ENCODE data around the gene YJEFN3.

YJEFN3 gene

GRCh38 chr19:19498255-19498991 is 30.3 kb upstream of the YJEFN3 start:
- no peak for DNase-seq

DNA sequence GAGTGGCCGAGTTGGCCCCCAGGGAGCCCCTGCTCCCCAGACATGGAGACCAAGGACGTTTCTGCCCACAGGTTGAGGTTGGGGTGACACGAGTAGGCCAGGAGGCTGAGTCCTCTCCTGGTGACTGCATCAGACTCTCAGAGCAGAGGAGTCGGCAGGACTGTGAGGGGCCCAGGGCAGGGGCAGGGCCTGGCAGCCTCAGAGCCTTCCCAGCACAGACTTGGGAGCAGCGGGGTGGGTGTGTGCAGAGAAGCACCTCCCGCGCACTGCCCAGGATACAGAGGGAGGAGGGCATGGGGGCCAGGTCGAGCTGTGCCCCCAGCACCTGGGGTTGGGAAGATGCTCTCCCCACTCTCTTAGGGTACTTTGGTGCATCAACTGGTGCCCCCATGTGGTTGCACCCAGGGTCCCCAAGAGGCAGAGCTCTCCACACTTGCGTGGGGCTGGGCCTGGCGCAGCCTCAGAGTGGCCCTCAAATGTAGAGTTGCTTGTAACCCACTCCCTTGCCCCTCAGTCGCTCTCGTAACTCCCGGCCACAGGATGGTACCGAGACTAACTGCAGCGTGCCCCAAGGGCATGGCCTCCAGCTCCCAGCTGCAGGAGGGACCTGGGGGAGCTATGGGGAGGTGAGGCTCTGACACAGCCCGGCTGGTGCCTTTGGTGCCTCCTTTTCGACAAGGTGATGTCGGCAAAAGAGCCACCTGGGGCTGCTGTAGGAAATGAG is 29.3 kb upstream of the YJEFN3 start:
- DNase-seq, result no peak

- no peak for DNase-seq
These were observed 27.6 kb upstream of the YJEFN3 start for GRCh38 chr19:19500975-19501644.

GRCh38 chr19:19501798-19502197 is 26.9 kb upstream of the YJEFN3 start:
- DNase-seq, result no peak

GRCh38 chr19:19502281-19502680 is 26.4 kb upstream of the YJEFN3 start:
- no peak for DNase-seq

GRCh38 chr19:19502808-19503602 is 25.7 kb upstream of the YJEFN3 start:
- DNase-seq, result no peak

DNA sequence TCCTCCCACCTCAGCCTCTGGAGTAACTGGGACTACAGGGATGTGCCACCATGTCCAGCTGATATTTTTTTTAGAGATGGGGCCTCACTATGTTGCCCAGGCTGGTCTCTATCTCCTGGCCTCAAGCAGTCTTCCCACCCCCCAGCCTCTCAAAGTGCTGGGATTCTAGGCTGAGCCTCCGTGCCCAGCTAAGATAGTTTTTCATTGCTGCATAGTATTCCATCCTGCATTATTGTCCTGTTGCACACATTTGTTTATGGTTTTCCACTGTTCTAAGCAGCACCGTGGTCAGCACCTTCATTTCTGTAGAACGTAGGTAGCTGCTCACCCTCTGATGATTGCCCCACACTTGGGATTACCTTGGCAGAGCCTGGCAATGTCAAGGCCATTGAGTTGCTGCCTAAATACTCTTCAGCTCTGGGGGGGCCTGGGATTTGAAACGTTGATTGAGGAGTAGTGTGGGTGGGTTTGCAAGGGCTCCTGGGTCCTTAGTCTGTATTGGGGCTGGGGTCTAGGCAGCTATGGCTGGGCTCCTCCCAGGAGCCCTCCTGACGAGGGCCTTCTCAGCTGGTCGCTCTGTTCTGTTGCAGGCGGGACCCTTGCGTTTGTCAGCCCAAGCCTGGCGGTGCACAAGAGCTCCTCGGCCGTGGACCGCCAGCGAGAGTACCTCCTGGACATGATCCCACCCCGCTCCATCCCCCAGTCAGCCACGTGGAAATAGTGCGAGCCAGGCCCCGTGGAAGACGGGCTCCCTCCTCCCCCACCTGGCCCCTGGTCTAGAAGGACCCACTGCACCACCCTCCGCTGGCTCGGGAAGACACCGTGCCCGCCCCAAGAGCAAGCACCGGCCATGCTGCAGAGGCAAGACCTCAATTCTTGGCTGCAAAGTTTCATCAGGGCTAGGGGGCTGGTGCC is 23.7 kb upstream of the YJEFN3 start:
- DNase-seq, result no peak

GRCh38 chr19:19505669-19506326 is 22.9 kb upstream of the YJEFN3 start:
- no peak for DNase-seq

DNA sequence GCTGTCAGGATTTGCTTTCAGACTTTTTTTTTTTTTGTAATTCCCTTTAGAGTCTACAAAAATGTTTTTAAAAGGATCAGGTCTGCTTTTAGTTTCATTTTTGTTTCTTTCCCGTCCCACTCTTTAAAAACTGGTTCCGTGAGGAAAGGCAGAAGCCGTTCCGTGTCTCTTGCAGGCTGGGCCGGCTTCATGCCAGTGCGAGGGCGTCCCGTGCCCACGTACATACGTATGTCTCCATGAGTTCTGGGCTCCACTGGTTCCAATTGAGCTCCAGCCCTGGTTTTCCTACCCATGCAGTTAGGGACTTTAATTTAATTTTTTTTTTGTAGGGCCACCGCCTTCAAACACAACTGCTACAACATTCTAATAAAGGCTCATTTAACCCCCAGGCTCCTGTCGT is 22.1 kb upstream of the YJEFN3 start:
- no peak for DNase-seq

DNA sequence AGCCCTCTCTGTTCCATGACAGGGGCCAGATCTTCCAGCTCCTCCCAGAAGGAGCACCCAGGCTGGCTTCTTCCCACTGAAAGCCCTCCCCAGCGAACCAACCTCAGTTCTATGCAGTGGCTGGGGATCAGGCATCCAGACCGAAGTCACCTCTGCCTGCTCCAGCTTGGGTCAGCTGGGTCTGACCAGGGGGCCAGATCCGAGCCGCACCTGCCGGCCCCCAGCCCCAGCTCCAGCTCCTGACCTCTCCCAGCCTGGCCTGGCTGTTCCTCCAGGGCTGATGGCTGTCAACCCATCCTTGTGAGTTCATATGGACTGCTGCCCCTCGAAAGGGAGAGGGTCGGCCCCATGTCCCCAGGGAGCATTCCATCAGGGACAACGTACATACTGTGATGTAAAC is 21.4 kb upstream of the YJEFN3 start:
- no peak for DNase-seq

- DNase-seq, result no peak
These were observed 20.5 kb upstream of the YJEFN3 start for GRCh38 chr19:19508217-19508616.

GRCh38 chr19:19510432-19510831 is 18.3 kb upstream of the YJEFN3 start:
- no peak for DNase-seq

DNA sequence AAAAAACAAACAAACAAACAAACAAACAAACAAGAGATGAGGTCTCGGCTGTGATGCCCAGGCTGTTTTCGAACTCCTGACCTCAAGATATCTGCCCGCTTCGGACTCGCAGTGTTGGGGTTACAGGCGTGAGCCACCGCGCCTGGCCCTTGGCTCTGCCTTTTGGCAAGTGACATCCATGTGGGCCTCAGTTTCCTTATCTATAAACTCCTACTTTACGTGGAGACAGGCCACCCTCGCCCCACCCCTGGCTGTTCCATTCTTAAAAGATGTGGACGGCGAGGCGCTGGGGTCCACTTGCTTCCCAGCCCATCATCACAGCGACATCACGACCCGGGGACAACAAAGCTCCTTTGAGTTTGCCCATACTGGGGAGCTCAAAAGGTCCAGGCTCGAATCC is 15.0 kb upstream of the YJEFN3 start:
- DNase-seq, result no peak

DNA sequence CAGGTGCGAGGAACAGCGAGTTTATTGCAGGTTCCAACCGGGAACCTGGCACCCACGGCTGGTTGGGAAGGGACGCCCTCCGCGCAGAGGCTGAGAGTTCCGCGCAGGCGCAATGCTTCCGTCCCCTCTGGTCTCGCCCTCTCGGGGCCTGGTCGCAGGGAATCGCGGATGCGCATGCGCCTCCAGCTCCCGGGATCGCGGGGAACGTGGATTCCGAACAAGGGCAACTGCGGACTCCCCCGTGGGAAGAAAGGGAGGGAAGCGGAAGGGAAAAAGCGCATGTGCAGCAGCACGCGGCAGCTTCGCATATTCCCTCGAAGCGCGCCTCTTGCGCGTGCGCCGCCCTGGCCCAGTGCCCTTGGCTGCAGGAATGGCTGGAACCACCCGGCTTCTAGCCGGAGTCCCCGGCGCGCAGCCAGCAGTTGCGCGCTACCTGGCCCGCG is 14.5 kb upstream of the YJEFN3 start:
- no peak for DNase-seq

- no peak for DNase-seq
These were observed 13.7 kb upstream of the YJEFN3 start, which contains the start of gene TSSK6 for GRCh38 chr19:19514881-19515641. Gene TSSK6 (minus strand): TSS chr19:19515548. CDS start chr19:19515427, 121 bp downstream.

GRCh38 chr19:19515642-19516519 is 12.8 kb upstream of the YJEFN3 start, which contains the start of gene NDUFA13:
Gene NDUFA13 (plus strand): TSS chr19:19516225. CDS start chr19:19516239, 14 bp downstream.
- DNase-seq, result peak; percentile 85 to 92 (median 87)

DNA sequence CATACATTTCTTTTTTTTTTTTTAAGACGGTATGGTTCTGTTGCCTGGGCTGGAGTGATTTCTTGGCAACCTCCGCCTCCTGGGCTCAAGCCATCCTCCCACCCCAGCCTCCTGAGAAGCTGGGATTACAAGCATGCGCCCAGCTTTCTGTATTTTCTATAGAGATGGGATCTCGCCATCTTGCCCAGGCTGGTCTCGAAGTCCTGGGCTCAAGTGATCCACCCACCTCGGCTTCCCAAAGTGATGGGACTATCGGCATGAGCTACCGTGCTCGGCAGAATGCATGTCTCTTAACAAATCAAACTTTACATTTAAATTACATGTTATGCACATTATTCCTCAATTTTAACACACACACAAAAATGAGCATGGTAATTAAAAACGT is 11.5 kb upstream of the YJEFN3 start:
- DNase-seq, result no peak

DNA sequence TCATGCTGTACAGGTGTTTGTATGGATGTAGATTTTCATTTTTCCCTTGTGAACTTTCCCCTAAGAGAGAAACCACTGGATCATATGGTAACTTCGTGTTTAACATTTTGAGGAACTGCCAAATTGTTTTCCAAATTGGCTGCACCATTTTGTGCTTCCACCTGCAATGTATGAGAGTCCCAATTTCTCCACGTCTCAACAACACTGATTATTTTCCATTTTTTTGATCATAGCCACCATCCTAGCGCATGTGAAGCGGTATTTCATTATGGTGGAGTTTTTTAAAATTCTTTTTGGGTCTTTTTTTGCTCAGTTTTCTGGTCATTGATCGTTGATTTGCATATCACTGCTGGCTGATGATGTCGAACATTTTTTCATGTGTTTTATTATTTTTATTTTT is 7.7 kb upstream of the YJEFN3 start:
- DNase-seq, result no peak

DNA sequence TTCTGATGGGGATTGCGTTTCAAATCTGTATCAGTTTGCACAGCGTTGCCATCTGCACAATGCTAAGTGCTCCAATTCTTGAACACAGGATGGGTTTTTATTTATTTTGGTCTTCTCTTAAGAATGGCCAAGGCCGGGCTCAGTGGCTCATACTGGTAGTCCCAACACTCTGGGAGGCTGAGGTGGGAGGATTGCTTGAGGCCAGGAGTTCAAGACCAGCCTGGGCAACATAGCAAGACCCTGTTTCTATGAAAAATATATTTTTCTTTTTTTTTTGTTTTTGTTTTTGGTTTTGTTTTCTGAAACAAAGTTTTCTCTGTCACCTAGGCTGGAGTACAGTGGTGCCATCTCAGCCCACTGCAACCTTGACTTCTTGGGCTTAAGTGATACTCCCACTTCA is 5.5 kb upstream of the YJEFN3 start:
- no peak for DNase-seq
